GM12864 (cell line): Measurements from ENCODE around the gene RIMBP2.

ENCODE experiments used
- DNase-seq: peaks from one replicate; pipeline ENCODE4 v3.0.0-alpha.2; 2011; ENCODE audit warnings: low read depth
- H3K4me3 ChIP-seq: 2 replicates; pipeline ENCODE4 v1.5.1; 2011; ENCODE audit warnings: mild to moderate bottlenecking, low read depth, low read length, control low read depth
- CTCF ChIP-seq: IDR thresholded peaks from 2 replicates; pipeline ENCODE4 v1.5.1; 2011; ENCODE audit warnings: low read depth, mild to moderate bottlenecking, moderate library complexity, low read length, control low read depth, inconsistent platforms; ENCODE audit errors: missing control alignments

RIMBP2 gene

GRCh38 chr12:130559806-130560205, 156.3 kb downstream of the RIMBP2 start:
- TF ChIP-seq CTCF = no peak
- DNase-seq = no peak
- no peak overlapping the region for H3K4me3 ChIP-seq

- no peak for DNase-seq
- TF ChIP-seq CTCF = no peak
- no peak overlapping the region for H3K4me3 ChIP-seq
These were observed 158.0 kb downstream of the RIMBP2 start for GRCh38 chr12:130557886-130558765.

- DNase-seq = no peak
- no peak for TF ChIP-seq CTCF
- H3K4me3 ChIP-seq = no peak overlapping the region
These were observed 158.9 kb downstream of the RIMBP2 start for GRCh38 chr12:130557201-130557600.

GRCh38 chr12:130556486-130557055, 159.5 kb downstream of the RIMBP2 start:
- no peak for TF ChIP-seq CTCF
- DNase-seq = no peak
- H3K4me3 ChIP-seq = no peak overlapping the region

- DNase-seq = no peak
- no peak overlapping the region for H3K4me3 ChIP-seq
- no peak for TF ChIP-seq CTCF
These were observed 160.2 kb downstream of the RIMBP2 start for GRCh38 chr12:130555628-130556485.

- no peak for TF ChIP-seq CTCF
- H3K4me3 ChIP-seq = no peak overlapping the region
- DNase-seq = no peak
These were observed 160.9 kb downstream of the RIMBP2 start for GRCh38 chr12:130555221-130555620.
